ENCODE data around the gene KRABD2.

The KRABD2 gene

GRCh38 chr17:8376271-8377067 is at the start of gene KRABD2:
KRABD2 (minus strand) TSS chr17:8376704.
- DNase-seq (ENCODE audit: low read depth), result peak; percentile 93
- H3K4me3 ChIP-seq (ENCODE audit: low read depth, low read length), result peak within 1 kb of the TSS; percentile 88
- TF ChIP-seq CTCF (IDR thresholded peaks at IDR 0.05; ENCODE audit: control insufficient read depth, extremely low read depth, insufficient read depth), result peak; percentile 55

DNA sequence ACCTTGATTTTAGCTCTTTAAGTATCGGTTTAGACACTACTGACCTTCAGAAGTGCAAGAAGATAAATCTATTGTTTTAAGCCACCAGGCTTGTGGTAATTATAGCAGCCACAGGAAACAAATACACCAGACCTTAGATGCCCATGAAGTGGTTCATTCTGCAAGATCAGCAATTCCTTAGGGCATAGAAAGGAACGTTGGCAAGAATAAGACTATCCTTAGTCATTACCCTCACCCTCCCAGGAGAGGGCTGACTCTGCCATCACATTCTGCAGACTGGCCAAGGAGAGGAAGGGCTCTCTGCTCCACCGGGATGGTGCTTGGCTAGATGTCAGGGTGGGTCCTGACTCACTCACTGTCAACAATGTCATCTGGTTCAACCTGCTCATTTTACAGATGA is 45.1 kb upstream of the KRABD2 start:
- TF ChIP-seq CTCF (IDR thresholded peaks at IDR 0.05; ENCODE audit: control insufficient read depth, extremely low read depth, insufficient read depth), result no peak
- no peak overlapping the region for H3K4me3 ChIP-seq (ENCODE audit: low read depth, low read length)
- DNase-seq (ENCODE audit: low read depth), result no peak

GRCh38 chr17:8420041-8420934 is 43.8 kb upstream of the KRABD2 start:
- peak; percentile 78 for DNase-seq (ENCODE audit: low read depth)

GRCh38 chr17:8419305-8419704 is 42.8 kb upstream of the KRABD2 start:
- TF ChIP-seq CTCF (IDR thresholded peaks at IDR 0.05; ENCODE audit: control insufficient read depth, extremely low read depth, insufficient read depth), result no peak
- no peak overlapping the region for H3K4me3 ChIP-seq (ENCODE audit: low read depth, low read length)
- DNase-seq (ENCODE audit: low read depth), result no peak

More at GRCh38 chr17:8420041-8420934, 43.8 kb upstream of the KRABD2 start:
- no peak for TF ChIP-seq CTCF (IDR thresholded peaks at IDR 0.05; ENCODE audit: control insufficient read depth, extremely low read depth, insufficient read depth)
- H3K4me3 ChIP-seq (ENCODE audit: low read depth, low read length), result no peak overlapping the region

GRCh38 chr17:8418471-8418870 is 42.0 kb upstream of the KRABD2 start:
- no peak for DNase-seq (ENCODE audit: low read depth)
- no peak overlapping the region for H3K4me3 ChIP-seq (ENCODE audit: low read depth, low read length)
- no peak for TF ChIP-seq CTCF (IDR thresholded peaks at IDR 0.05; ENCODE audit: control insufficient read depth, extremely low read depth, insufficient read depth)

GRCh38 chr17:8417806-8418205 is 41.3 kb upstream of the KRABD2 start:
- DNase-seq (ENCODE audit: low read depth), result no peak
- no peak for TF ChIP-seq CTCF (IDR thresholded peaks at IDR 0.05; ENCODE audit: control insufficient read depth, extremely low read depth, insufficient read depth)
- no peak overlapping the region for H3K4me3 ChIP-seq (ENCODE audit: low read depth, low read length)

Data from LNCaP clone FGC (cell line).